ENCODE data around the gene SNX25. TPM values are rescaled to one million over a fixed set of nuclear protein-coding genes. Genes with fewer than 3 reads are reported as not detected.

Gene SNX25
- total and polyA plus RNA-seq, 10 of the 15 experiments (the other 5 are each of a cell fraction or from before 2014, with no cell fraction given), result 11.2 to 117 (median 62.8) TPM

DNA sequence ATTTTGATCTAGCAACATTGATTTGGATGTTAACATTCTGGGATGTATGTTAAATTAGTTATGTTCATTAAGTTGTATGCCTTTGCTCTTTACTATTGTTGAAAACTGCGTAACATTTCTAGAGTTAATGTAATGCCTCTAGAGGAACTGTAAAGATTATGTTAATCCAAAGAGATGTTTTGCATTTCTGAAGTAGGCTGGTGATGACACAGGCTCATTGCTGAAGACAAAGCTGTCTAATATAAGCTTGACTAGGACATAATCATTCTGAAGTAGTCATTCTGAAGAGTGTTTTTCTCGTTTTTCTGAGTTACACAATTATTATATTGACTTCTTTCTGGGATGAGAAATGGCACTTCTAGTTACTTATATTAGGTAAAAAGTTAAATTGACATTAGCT, 113.4 kb downstream of the SNX25 start:
- Histone ChIP-seq H4K20me1 (ENCODE audit: control insufficient read depth, insufficient read depth) (no peaks in the 10 kb centered on the region), H3K36me3 (ENCODE audit: control insufficient read depth in 2 of 2, insufficient read depth in 2 of 2, low read length in 1 of 2) (peaks cover 0 to 18% of the 10 kb centered on the region in 2 experiments; a peak in 3 of 4 replicates), H3K4me1 (ENCODE audit: control insufficient read depth, insufficient read depth, low read length) (peaks cover 8% of the 10 kb centered on the region; the same call in 1 of the 2 replicates), H2AFZ (ENCODE audit: control insufficient read depth, low read depth, low read length) (no peak overlapping the region), H3K4me2 (ENCODE audit: control insufficient read depth, insufficient read depth) (no peak overlapping the region), H3K9me3 (replicated peaks; ENCODE audit: control insufficient read depth, insufficient read depth, low read length) (no peaks in the 10 kb centered on the region), H3K4me3 (no peak overlapping the region), H3K27ac (ENCODE audit: control insufficient read depth, insufficient read depth) (no peak overlapping the region), H3K9ac (ENCODE audit: control insufficient read depth, insufficient read depth, low read length) (no peak overlapping the region), H3K27me3 (replicated peaks in 1 of 2; ENCODE audit: control insufficient read depth in 2 of 2, insufficient read depth in 2 of 2, low read length in 1 of 2) (no peaks in the 10 kb centered on the region), H3K79me2 (ENCODE audit: control insufficient read depth, insufficient read depth, low read length) (no peaks in the 10 kb centered on the region; the same call in 1 of the 2 replicates)
- no peak for TF ChIP-seq BCL11A (IDR thresholded peaks at IDR 0.05; ENCODE audit: low read depth, low read length)
- TF ChIP-seq PKNOX1 (IDR thresholded peaks at IDR 0.05), result no peak
- no peak for TF ChIP-seq E2F4 (IDR thresholded peaks at IDR 0.05; ENCODE audit: low read depth, low read length)
- TF ChIP-seq RAD51 (IDR thresholded peaks at IDR 0.05), result no peak
- no peak for TF ChIP-seq PAX8 (IDR thresholded peaks at IDR 0.05)
- no peak for TF ChIP-seq SUPT20H (IDR thresholded peaks at IDR 0.05; ENCODE audit: borderline replicate concordance, control insufficient read depth, low read depth, low read length)
- no peak for TF ChIP-seq ESRRA (IDR thresholded peaks at IDR 0.05; ENCODE audit: low read length)
- TF ChIP-seq CBX5 (IDR thresholded peaks at IDR 0.05; ENCODE audit: low read depth), result no peak
- no peak for TF ChIP-seq RELA (IDR thresholded peaks at IDR 0.05; ENCODE audit: borderline replicate concordance, partially characterized antibody)
- no peak for TF ChIP-seq SREBF1 (IDR thresholded peaks at IDR 0.05; ENCODE audit: low read length)
- TF ChIP-seq SIN3A (IDR thresholded peaks at IDR 0.05; ENCODE audit: low read depth, low read length), result no peak
- ChIA-PET RAD21 (ENCODE audit: unreplicated experiment) (interaction anchor here (0.6 kb wide), 1 partner anchor 189 kb away, joined by 3 read pairs; no protein-coding TSS in a partner anchor), SMC1A (ENCODE audit: uncharacterized antibody, unreplicated experiment) (interaction anchor here (1.3 to 1.7 kb wide), 3 partner anchors 9 to 31 kb away, joined by 3 to 5 read pairs (median 3); no protein-coding TSS in a partner anchor), CTCF (interaction anchor here (1.8 kb wide), 1 partner anchor 9 kb away, joined by 4 read pairs; no protein-coding TSS in a partner anchor), POLR2A (interaction anchor here (0.6 kb wide), 1 partner anchor 147 kb away, joined by 4 read pairs; no protein-coding TSS in a partner anchor)
- intact Hi-C loops (cut with micrococcal nuclease; ENCODE audit: unreplicated experiment), result no loop called here
- in situ Hi-C loops (cut with MboI), result no loop called here
- 70% methylated on average over 2 of the region's 2 CpGs for WGBS (ENCODE audit: insufficient coverage, insufficient replicate concordance, low lambda C conversion rate, missing lambda C conversion rate)
- ATAC-seq (no peak), DNase-seq (ENCODE audit: low read depth, low spot score) (no peak), FAIRE-seq (no peak)
- BruUV-seq (replicated peaks), result no TSS peak
